ENCODE measurements around the gene LRMDA.

LRMDA gene

GRCh38 chr10:75682649-75683557 lies 251.5 kb downstream of the LRMDA start:
- no peak for DNase-seq

- no peak for DNase-seq
Observed at GRCh38 chr10:75685187-75685586, 253.8 kb downstream of the LRMDA start.

GRCh38 chr10:75688506-75689300 lies 257.3 kb downstream of the LRMDA start:
- no peak for DNase-seq

- DNase-seq = no peak
Observed at GRCh38 chr10:75693489-75693888, 262.1 kb downstream of the LRMDA start.

- DNase-seq = no peak
Observed at GRCh38 chr10:75694269-75694668, 262.8 kb downstream of the LRMDA start.

GRCh38 chr10:75694790-75695189 lies 263.4 kb downstream of the LRMDA start:
- no peak for DNase-seq

GRCh38 chr10:75695994-75696393 lies 264.6 kb downstream of the LRMDA start:
- no peak for DNase-seq

- no peak for DNase-seq
Observed at GRCh38 chr10:75696536-75696935, 265.1 kb downstream of the LRMDA start.

- no peak for DNase-seq
Observed at GRCh38 chr10:75703191-75703854, 271.9 kb downstream of the LRMDA start.

- no peak for DNase-seq
Observed at GRCh38 chr10:75705426-75705825, 274.0 kb downstream of the LRMDA start.

GRCh38 chr10:75707080-75707840 lies 275.8 kb downstream of the LRMDA start:
- no peak for DNase-seq

- no peak for DNase-seq
Observed at GRCh38 chr10:75708060-75708459, 276.6 kb downstream of the LRMDA start.

GRCh38 chr10:75709245-75709644 lies 277.8 kb downstream of the LRMDA start:
- DNase-seq = no peak

GRCh38 chr10:75709811-75710210 lies 278.4 kb downstream of the LRMDA start:
- no peak for DNase-seq

GRCh38 chr10:75712242-75712880 lies 280.9 kb downstream of the LRMDA start:
- no peak for DNase-seq

GRCh38 chr10:75716506-75716905 lies 285.1 kb downstream of the LRMDA start:
- DNase-seq = no peak

GRCh38 chr10:75717126-75717916 lies 285.9 kb downstream of the LRMDA start:
- no peak for DNase-seq

GRCh38 chr10:75718991-75719390 lies 287.6 kb downstream of the LRMDA start:
- no peak for DNase-seq

- DNase-seq = no peak
Observed at GRCh38 chr10:75720157-75720556, 288.7 kb downstream of the LRMDA start.

GRCh38 chr10:75722020-75722419 lies 290.6 kb downstream of the LRMDA start:
- no peak for DNase-seq

- DNase-seq = no peak
Observed at GRCh38 chr10:75722609-75723008, 291.2 kb downstream of the LRMDA start.

Data from activated T-cell treated with anti-CD3 and anti-CD28 coated beads for 4 hours (primary cell).